H1 (cell line): ENCODE measurements around the gene ECT2L. TPM values are rescaled to one million over a fixed set of nuclear protein-coding genes. Genes with fewer than 3 reads are reported as not detected.

ENCODE experiments used
- CTCF ChIA-PET: fragments of 300-600 bp; sonication (Branson Sonifier 250); formaldehyde crosslinking; loops from one replicate; lab custom pipeline; 2021; ENCODE audit not compliant: partially characterized antibody; lab: Charles Lee
- POLR2A ChIA-PET: fragments of 300-600 bp; sonication (Branson Sonifier 250); formaldehyde crosslinking; loops from one replicate; lab custom pipeline; 2021; ENCODE audit warnings: inconsistent platforms; ENCODE audit not compliant: partially characterized antibody; lab: Charles Lee
- DNase-seq, 2 experiments: peaks; one replicate each; pipeline versions ENCODE4 v3.0.0 to v3.0.0-alpha.2; 2010 to 2022; ENCODE audit warnings: low spot score in 2 of 2, low read depth in 1 of 2, mixed read lengths in 1 of 2
- FAIRE-seq: peaks from 2 replicates; lab custom pipeline; 2011; peaks lifted over from hg19 to GRCh38; lab: Jason Lieb, UNC
- H2AFZ ChIP-seq: 2 replicates; pipeline ENCODE4 v1.8.1; 2012; ENCODE audit warnings: low read length, inconsistent platforms
- H2AK5ac ChIP-seq: 2 replicates; pipeline ENCODE4 v1.6.1; 2013; ENCODE audit warnings: low read depth, low read length
- H2BK120ac ChIP-seq: replicated peaks from 2 replicates; pipeline ENCODE3; 2013; ENCODE audit warnings: low read depth, low read length, inconsistent platforms
- H2BK12ac ChIP-seq: 2 replicates; pipeline ENCODE4 v1.6.1; 2013; ENCODE audit warnings: low read depth, low read length
- H2BK15ac ChIP-seq: 2 replicates; pipeline ENCODE4 v1.6.1; 2013; ENCODE audit warnings: low read length
- H2BK20ac ChIP-seq: 2 replicates; pipeline ENCODE4 v1.6.1; 2013; ENCODE audit warnings: low read length
- H2BK5ac ChIP-seq: 2 replicates; pipeline ENCODE4 v1.6.1; 2013; ENCODE audit warnings: low read depth, low read length
- H3K14ac ChIP-seq: 2 replicates; pipeline ENCODE4 v1.6.1; 2013; ENCODE audit warnings: inconsistent platforms; ENCODE audit not compliant: insufficient read length
- H3K18ac ChIP-seq: 2 replicates; pipeline ENCODE4 v1.6.1; 2013; ENCODE audit warnings: low read length; ENCODE audit errors: extremely low read depth
- H3K23ac ChIP-seq: 2 replicates; pipeline ENCODE4 v1.6.1; 2013; ENCODE audit warnings: inconsistent platforms; ENCODE audit not compliant: insufficient read length
- H3K23me2 ChIP-seq: 2 replicates; pipeline ENCODE4 v1.6.1; 2013; ENCODE audit warnings: low read depth, low read length
- H3K27ac ChIP-seq: 2 replicates; pipeline ENCODE4 v1.6.1; 2011; ENCODE audit warnings: low read depth, low read length, inconsistent platforms
- H3K27me3 ChIP-seq, 4 experiments: replicated peaks in 1 of 4; 1 replicate in 1 of 4; 2 replicates in 3 of 4; pipeline versions ENCODE4 v1.6.1 to v1.8.1; 2011 to 2013; ENCODE audit warnings: low read length in 3 of 4, mild to moderate bottlenecking in 3 of 4, inconsistent platforms in 2 of 4, mixed read lengths in 2 of 4, moderate library complexity in 1 of 4; ENCODE audit not compliant: control insufficient read depth in 3 of 4, insufficient read depth in 3 of 4; ENCODE audit errors: extremely low read depth in 1 of 4
- H3K36me3 ChIP-seq, 4 experiments: 2 replicates each; pipeline versions ENCODE4 v1.6.1 to v1.8.1; 2011 to 2013; ENCODE audit warnings: mild to moderate bottlenecking in 4 of 4, low read length in 3 of 4, moderate library complexity in 2 of 4, control low read depth in 1 of 4, inconsistent platforms in 1 of 4; ENCODE audit not compliant: insufficient read depth in 4 of 4, control insufficient read depth in 2 of 4
- H3K4ac ChIP-seq: replicated peaks from 2 replicates; pipeline ENCODE3; 2013; ENCODE audit warnings: low read length, low read depth, mixed read lengths, inconsistent platforms; ENCODE audit not compliant: insufficient read length
- H3K4me1 ChIP-seq, 4 experiments: replicated peaks in 1 of 4; 1 replicate in 1 of 4; 2 replicates in 3 of 4; pipeline versions ENCODE4 v1.6.1 to v1.8.1; 2011 to 2013; ENCODE audit warnings: low read length in 3 of 4, inconsistent platforms in 2 of 4, mixed read lengths in 1 of 4; ENCODE audit not compliant: insufficient read depth in 4 of 4, control insufficient read depth in 3 of 4
- H3K4me2 ChIP-seq, 2 experiments: 2 replicates each; pipeline versions ENCODE4 v1.6.1 to v1.8.1; 2011 to 2013; ENCODE audit warnings: low read depth in 2 of 2, low read length in 2 of 2, control low read depth in 1 of 2, inconsistent platforms in 1 of 2, mild to moderate bottlenecking in 1 of 2; ENCODE audit not compliant: insufficient read depth in 1 of 2
- H3K4me3 ChIP-seq, 4 experiments: fragments of 200-600, 300-600 bp in 1 of 4; sonication (generic), shearing (Covaris generic), sonication (Bioruptor Twin) in 1 of 4; 2 replicates each; pipeline versions ENCODE4 v1.5.1 to v1.8.1; 2011 to 2016; ENCODE audit warnings: low read length in 4 of 4, low read depth in 3 of 4, control low read depth in 2 of 4, inconsistent platforms in 2 of 4, mild to moderate bottlenecking in 2 of 4, mixed read lengths in 1 of 4, moderate library complexity in 1 of 4; ENCODE audit not compliant: insufficient read depth in 2 of 4; ENCODE audit errors: extremely low read depth in 1 of 4
- H3K56ac ChIP-seq: replicated peaks from 2 replicates; pipeline ENCODE3; 2013; ENCODE audit warnings: low read depth, mild to moderate bottlenecking, mixed read lengths, low read length, inconsistent platforms; ENCODE audit not compliant: insufficient read length
- H3K79me1 ChIP-seq: 2 replicates; pipeline ENCODE4 v1.6.1; 2013; ENCODE audit warnings: low read depth, low read length, control low read depth
- H3K79me2 ChIP-seq, 2 experiments: 2 replicates each; pipeline versions ENCODE4 v1.6.1 to v1.8.1; 2012 to 2013; ENCODE audit warnings: low read length in 2 of 2, mild to moderate bottlenecking in 2 of 2, inconsistent platforms in 1 of 2; ENCODE audit not compliant: insufficient read depth in 2 of 2, control insufficient read depth in 1 of 2
- H3K9ac ChIP-seq, 4 experiments: replicated peaks in 1 of 4; 1 replicate in 1 of 4; 2 replicates in 3 of 4; pipeline versions ENCODE4 v1.6.1 to v1.8.1; 2011 to 2013; ENCODE audit warnings: low read depth in 3 of 4, low read length in 3 of 4, control low read depth in 2 of 4, mild to moderate bottlenecking in 2 of 4, moderate library complexity in 2 of 4, inconsistent platforms in 1 of 4; ENCODE audit errors: extremely low read depth in 1 of 4
- H3K9me3 ChIP-seq, 2 experiments: 2 replicates each; pipeline versions ENCODE4 v1.6.1 to v1.8.1; 2012 to 2013; ENCODE audit warnings: mild to moderate bottlenecking in 2 of 2, moderate library complexity in 2 of 2, control low read depth in 1 of 2, inconsistent platforms in 1 of 2, low read depth in 1 of 2, low read length in 1 of 2, mixed read lengths in 1 of 2; ENCODE audit not compliant: insufficient read depth in 2 of 2
- H4K20me1 ChIP-seq, 2 experiments: replicated peaks in 1 of 2; 2 replicates each; pipeline versions ENCODE3 to v1.8.1; 2011 to 2013; ENCODE audit warnings: inconsistent platforms in 2 of 2, low read length in 2 of 2, mild to moderate bottlenecking in 1 of 2; ENCODE audit not compliant: insufficient read depth in 2 of 2, control insufficient read depth in 1 of 2
- H4K5ac ChIP-seq: 2 replicates; pipeline ENCODE4 v1.6.1; 2013; ENCODE audit warnings: low read length, low read depth, mixed read lengths, inconsistent platforms; ENCODE audit not compliant: insufficient read length
- H4K8ac ChIP-seq: 2 replicates; pipeline ENCODE4 v1.8.0; 2013; ENCODE audit warnings: mild to moderate bottlenecking, moderate library complexity, low read length, inconsistent platforms; ENCODE audit not compliant: insufficient read depth; ENCODE audit errors: extremely low read depth
- H4K91ac ChIP-seq: replicated peaks from 2 replicates; pipeline ENCODE3; 2013; ENCODE audit warnings: low read length, mixed read lengths, inconsistent platforms; ENCODE audit not compliant: insufficient read length
- BACH1 ChIP-seq: IDR thresholded peaks from 2 replicates; pipeline ENCODE4 v1.6.1; 2012; ENCODE audit warnings: low read length, improper control_type of control experiment
- KDM1A ChIP-seq: fragments of 200-600, 300-600 bp; sonication (generic); IDR thresholded peaks from 2 replicates; pipeline ENCODE4 v1.7.1; 2016; ENCODE audit warnings: mild to moderate bottlenecking, low read length, borderline replicate concordance
- ZNF274 ChIP-seq: IDR thresholded peaks from 2 replicates; pipeline ENCODE4 v1.7.0; 2012; ENCODE audit warnings: low read length, borderline replicate concordance; ENCODE audit errors: extremely low read depth
- WGBS, 2 experiments: shearing (Covaris generic) in 1 of 2; methylation state at CpG; one replicate each; pipeline versions ENCODE4 v1.1.6 to v1.1.7; 2013 to 2015; ENCODE audit warnings: low lambda C conversion rate in 2 of 2, mixed read lengths in 2 of 2, inconsistent platforms in 1 of 2, low coverage in 1 of 2, missing lambda C conversion rate in 1 of 2; ENCODE audit not compliant: insufficient replicate concordance in 2 of 2, insufficient coverage in 1 of 2, insufficient read length in 1 of 2; ENCODE audit errors: extremely low coverage in 1 of 2, missing lambda C conversion rate in 1 of 2; 5-methylcytosine and 5-hydroxymethylcytosine counted together
- polyA plus RNA-seq, 7 experiments: library from polyadenylated mRNA; depleted of rRNA in 3 of 7; stranded (reverse) in 5 of 7; unstranded in 2 of 7; fragments of >200 nt in 5 of 7; fragments of 200-250 nt in 2 of 7; gene quantifications; 1 replicate in 5 of 7; 2 replicates in 1 of 7; 4 replicates in 1 of 7; pipeline versions ENCODE4 v1.2.1 to v1.2.3, GENCODE V29; 2011 to 2013; ENCODE audit warnings: missing spikeins in 2 of 7, mixed read lengths in 2 of 7
- total RNA-seq: library from RNA; stranded (reverse); fragmentation: NEBNext Ultra II Directional; extraction: Animal tissue kit (Norgen Biotek cat#: 25700); gene quantifications from 2 replicates; pipeline ENCODE4 v1.2.1, GENCODE V29; 2021
- TF ChIP-seq, protein P1 (sequence below): IDR thresholded peaks from 2 replicates; pipeline ENCODE4 v1.6.1; 2012; ENCODE audit warnings: inconsistent platforms

Gene ECT2L
- total and polyA plus RNA-seq, 2 of the 8 experiments (the other 6 are each of a cell fraction or from before 2014, with no cell fraction given) = not detected

DNA sequence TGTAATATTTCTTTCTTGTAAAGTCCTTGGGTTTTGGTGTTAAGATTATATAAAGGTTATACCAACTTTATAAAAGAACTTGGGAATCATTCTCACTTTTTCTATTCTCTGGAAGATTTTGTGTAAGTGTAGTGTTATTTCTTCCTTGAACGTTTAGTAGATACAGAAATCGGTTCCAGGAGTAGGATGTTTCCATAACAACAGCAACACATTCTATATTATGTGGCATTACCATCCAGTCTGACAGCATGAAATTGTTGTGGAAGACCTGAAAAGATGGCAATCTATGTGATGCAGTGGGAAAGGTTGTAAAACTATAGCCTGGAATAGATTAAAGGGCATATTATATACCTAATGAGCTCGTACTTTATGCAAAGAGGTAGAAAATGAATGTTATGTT lies 13.8 kb downstream of the ECT2L start:
- Histone ChIP-seq H3K9me3 (no peaks in the 10 kb centered on the region), H2BK5ac (no peak overlapping the region), H3K23me2 (no peaks in the 10 kb centered on the region), H3K27me3 (peaks cover 0 to 1% (median 0%) of the 10 kb centered on the region in 4 experiments; a peak in 1 of 7 replicates), H3K79me1 (no peaks in the 10 kb centered on the region), H3K4ac (no peak overlapping the region), H2BK20ac (no peak overlapping the region), H2BK15ac (no peak overlapping the region), H3K56ac (no peak overlapping the region), H4K20me1 (no peaks in the 10 kb centered on the region), H2AFZ (no peak overlapping the region), H2AK5ac (no peak overlapping the region), H3K23ac (no peak overlapping the region), H3K36me3 (no peaks in the 10 kb centered on the region), H2BK12ac (no peak overlapping the region), H3K27ac (no peak overlapping the region), H3K4me1 (no peaks in the 10 kb centered on the region), H3K9ac (no peak overlapping the region), H2BK120ac (no peak overlapping the region), H3K79me2 (no peaks in the 10 kb centered on the region), H4K91ac (no peak overlapping the region), H4K5ac (no peak overlapping the region), H4K8ac (no peak overlapping the region), H3K4me3 (no peak overlapping the region), H3K4me2 (no peak overlapping the region), H3K18ac (no peak overlapping the region), H3K14ac (no peak overlapping the region)
- POLR2A ChIA-PET = no interaction called here
- CTCF ChIA-PET = no interaction called here
- 94% methylated on average over 3 of the region's 3 CpGs; no CpG with 5 or more reads in 1 of the 2 experiments for WGBS, 2 experiments
- DNase-seq (no peak), FAIRE-seq (no peak)
- TF ChIP-seq KDM1A (no peak), ZNF274 (no peak), BACH1 (no peak)
- TF ChIP-seq, protein P1, sequence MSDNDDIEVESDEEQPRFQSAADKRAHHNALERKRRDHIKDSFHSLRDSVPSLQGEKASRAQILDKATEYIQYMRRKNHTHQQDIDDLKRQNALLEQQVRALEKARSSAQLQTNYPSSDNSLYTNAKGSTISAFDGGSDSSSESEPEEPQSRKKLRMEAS = no peak
